Tibial nerve (tissue), 4 donors: Measurements from ENCODE around the gene CDH11. TPM values are rescaled to one million over a fixed set of nuclear protein-coding genes. Genes with fewer than 3 reads are reported as not detected.

Source experiments
- DNase-seq, 2 donors: peaks; one replicate each; pipeline ENCODE4 v3.0.0-alpha.2; 2019; ENCODE audit warnings: low spot score in 2 of 2
- H3K27ac ChIP-seq, 4 donors: fragments of 200-600 bp; sonication (generic) in 3 of 4; one replicate each; pipeline ENCODE4 v1.5.1; 2017 to 2019; ENCODE audit warnings: mild to moderate bottlenecking in 1 of 4
- H3K27me3 ChIP-seq, 2 donors: fragments of 200-600 bp; sonication (generic) in 1 of 2; one replicate each; pipeline versions ENCODE4 v1.5.1 to v1.6.0; 2017 to 2019
- H3K36me3 ChIP-seq, 3 donors: fragments of 200-600 bp; sonication (generic); one replicate each; pipeline ENCODE4 v1.5.1; 2018 to 2019
- H3K4me1 ChIP-seq, 4 donors: fragments of 200-600 bp; sonication (generic) in 3 of 4; one replicate each; pipeline ENCODE4 v1.5.1; 2017 to 2019
- H3K4me3 ChIP-seq, 4 donors: fragments of 200-600 bp; sonication (generic) in 3 of 4; one replicate each; pipeline ENCODE4 v1.5.1; 2017 to 2019; ENCODE audit warnings: mild to moderate bottlenecking in 1 of 4, moderate library complexity in 1 of 4
- H3K9me3 ChIP-seq, 4 donors: fragments of 200-600 bp; sonication (generic) in 3 of 4; one replicate each; pipeline ENCODE4 v1.5.1; 2017 to 2019
- EP300 ChIP-seq, 2 donors: sonication (generic); formaldehyde crosslinking; IDR thresholded peaks; one replicate each; pipeline ENCODE4 v1.6.1; 2017; ENCODE audit warnings: antibody characterized with exemption in 2 of 2, mild to moderate bottlenecking in 1 of 2
- POLR2A ChIP-seq, 2 donors: fragments of 450-650 bp; IDR thresholded peaks; one replicate each; pipeline ENCODE4 v1.6.1; 2017; ENCODE audit warnings: antibody characterized with exemption in 2 of 2, mild to moderate bottlenecking in 2 of 2, moderate library complexity in 2 of 2
- WGBS, 2 donors: methylation state at CpG; one replicate each; pipeline ENCODE4 v1.1.5; 2018; 5-methylcytosine and 5-hydroxymethylcytosine counted together
- total RNA-seq, 4 donors: library from RNA; depleted of rRNA; stranded (reverse); fragments of >200 nt; gene quantifications; one replicate each; pipeline ENCODE4 v1.1.0, GENCODE V29; 2016
- TF ChIP-seq, protein P1 (sequence below), 5 experiments: fragments of 200-600 bp in 3 of 5; fragments of 450-650 bp in 2 of 5; sonication (generic) in 3 of 5; IDR thresholded peaks; one replicate each; pipeline ENCODE4 v1.5.1; 2016 to 2019; ENCODE audit warnings: antibody characterized with exemption in 5 of 5, mild to moderate bottlenecking in 3 of 5, moderate library complexity in 2 of 5

The CDH11 gene
- total RNA-seq, 4 donors from 2014 or later, result 72.6 to 265 (median 98.1) TPM

DNA sequence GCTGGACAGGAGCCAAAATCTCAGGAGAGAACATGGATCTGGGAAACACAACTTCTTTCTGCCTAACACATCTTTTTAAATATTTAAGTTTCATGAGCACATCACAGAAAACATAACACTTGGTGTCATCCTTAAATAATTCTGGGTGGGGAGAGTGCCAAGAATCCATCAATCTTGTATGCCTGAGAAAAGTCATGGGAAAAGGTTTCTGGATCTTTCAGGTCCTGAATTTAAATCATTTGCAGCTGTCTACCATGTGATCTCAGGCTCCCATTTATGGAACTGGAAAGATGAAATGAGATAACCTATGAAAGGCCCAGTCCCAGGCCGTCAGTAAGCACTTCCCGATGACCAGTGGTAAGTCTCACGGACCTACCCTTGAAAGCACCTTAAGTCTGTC, 15.1 kb downstream of the CDH11 start:
- Histone ChIP-seq H3K36me3 (no peaks in the 10 kb centered on the region), H3K27me3 (no peaks in the 10 kb centered on the region), H3K4me1 (peaks cover 0 to 31% (median 0%) of the 10 kb centered on the region in 4 donors), H3K27ac (no peak overlapping the region), H3K9me3 (no peaks in the 10 kb centered on the region), H3K4me3 (no peak overlapping the region)
- WGBS, 2 donors, result 68 to 77% methylated on average over 3 of the region's 3 CpGs
- no peak for DNase-seq
- no peak for TF ChIP-seq EP300 (IDR thresholded peaks at IDR 0.05)
- TF ChIP-seq POLR2A (IDR thresholded peaks at IDR 0.05), result no peak
- TF ChIP-seq, protein P1, sequence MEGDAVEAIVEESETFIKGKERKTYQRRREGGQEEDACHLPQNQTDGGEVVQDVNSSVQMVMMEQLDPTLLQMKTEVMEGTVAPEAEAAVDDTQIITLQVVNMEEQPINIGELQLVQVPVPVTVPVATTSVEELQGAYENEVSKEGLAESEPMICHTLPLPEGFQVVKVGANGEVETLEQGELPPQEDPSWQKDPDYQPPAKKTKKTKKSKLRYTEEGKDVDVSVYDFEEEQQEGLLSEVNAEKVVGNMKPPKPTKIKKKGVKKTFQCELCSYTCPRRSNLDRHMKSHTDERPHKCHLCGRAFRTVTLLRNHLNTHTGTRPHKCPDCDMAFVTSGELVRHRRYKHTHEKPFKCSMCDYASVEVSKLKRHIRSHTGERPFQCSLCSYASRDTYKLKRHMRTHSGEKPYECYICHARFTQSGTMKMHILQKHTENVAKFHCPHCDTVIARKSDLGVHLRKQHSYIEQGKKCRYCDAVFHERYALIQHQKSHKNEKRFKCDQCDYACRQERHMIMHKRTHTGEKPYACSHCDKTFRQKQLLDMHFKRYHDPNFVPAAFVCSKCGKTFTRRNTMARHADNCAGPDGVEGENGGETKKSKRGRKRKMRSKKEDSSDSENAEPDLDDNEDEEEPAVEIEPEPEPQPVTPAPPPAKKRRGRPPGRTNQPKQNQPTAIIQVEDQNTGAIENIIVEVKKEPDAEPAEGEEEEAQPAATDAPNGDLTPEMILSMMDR (IDR thresholded peaks at IDR 0.05), result no peak

DNA sequence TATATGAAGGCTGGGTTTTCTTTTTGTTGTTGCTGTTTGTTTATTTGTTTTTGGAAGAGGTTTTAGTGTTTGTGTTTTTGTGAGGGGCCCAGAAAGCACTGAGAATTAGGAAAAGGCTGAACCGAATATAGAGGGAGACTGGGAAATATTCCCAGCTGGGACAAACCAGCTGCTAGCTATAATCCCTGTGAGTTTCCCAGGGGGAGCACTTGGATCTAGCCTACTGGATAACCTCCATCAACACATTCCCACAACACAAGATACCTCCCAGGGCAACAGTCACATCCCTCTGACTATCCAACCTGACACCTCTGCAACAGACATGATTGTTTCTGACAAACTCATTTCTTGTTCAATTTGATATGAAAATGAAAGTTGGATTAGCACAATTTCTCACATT, 16.7 kb downstream of the CDH11 start:
- H3K27ac ChIP-seq, result no peak overlapping the region
- no peaks in the 10 kb centered on the region for H3K9me3 ChIP-seq
- H3K27me3 ChIP-seq, result no peaks in the 10 kb centered on the region
- no peak overlapping the region for H3K4me3 ChIP-seq
- TF ChIP-seq, protein P1 (IDR thresholded peaks at IDR 0.05), result no peak
- TF ChIP-seq EP300 (IDR thresholded peaks at IDR 0.05) (no peak), POLR2A (IDR thresholded peaks at IDR 0.05) (no peak)
- no peak for DNase-seq
- 37 to 44% methylated on average over 1 of the region's 1 CpG for WGBS, 2 donors
- H3K36me3 ChIP-seq, result no peaks in the 10 kb centered on the region
- peaks cover 0 to 22% (median 0%) of the 10 kb centered on the region in 4 donors for H3K4me1 ChIP-seq

DNA sequence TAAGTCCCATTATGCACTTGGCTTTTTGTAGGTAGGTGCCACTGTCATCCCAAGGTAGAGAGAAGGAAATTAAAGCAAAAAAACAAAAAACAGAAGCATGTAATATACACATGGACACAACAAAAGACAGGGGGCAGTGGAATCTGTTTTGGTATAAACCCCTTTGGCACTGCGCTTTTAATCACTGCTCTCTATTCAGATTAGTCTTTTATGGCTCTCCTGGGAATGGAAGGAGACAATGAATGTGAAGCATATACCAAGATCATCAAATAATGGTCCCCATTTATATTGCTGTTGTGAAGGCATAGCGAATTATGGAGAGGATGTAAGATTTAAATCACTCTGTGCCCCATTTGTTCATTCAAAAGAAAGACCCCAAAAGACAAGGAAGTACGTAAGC, 17.4 kb downstream of the CDH11 start:
- Histone ChIP-seq H3K9me3 (no peaks in the 10 kb centered on the region), H3K4me1 (peaks cover 0 to 16% (median 0%) of the 10 kb centered on the region in 4 donors), H3K27ac (no peak overlapping the region), H3K36me3 (no peaks in the 10 kb centered on the region), H3K27me3 (no peaks in the 10 kb centered on the region), H3K4me3 (no peak overlapping the region)
- TF ChIP-seq, protein P1 (IDR thresholded peaks at IDR 0.05), result no peak
- TF ChIP-seq EP300 (IDR thresholded peaks at IDR 0.05), result no peak
- no peak for TF ChIP-seq POLR2A (IDR thresholded peaks at IDR 0.05)
- DNase-seq, result no peak
- WGBS, 2 donors, result 88 to 91% methylated on average over 3 of the region's 3 CpGs

DNA sequence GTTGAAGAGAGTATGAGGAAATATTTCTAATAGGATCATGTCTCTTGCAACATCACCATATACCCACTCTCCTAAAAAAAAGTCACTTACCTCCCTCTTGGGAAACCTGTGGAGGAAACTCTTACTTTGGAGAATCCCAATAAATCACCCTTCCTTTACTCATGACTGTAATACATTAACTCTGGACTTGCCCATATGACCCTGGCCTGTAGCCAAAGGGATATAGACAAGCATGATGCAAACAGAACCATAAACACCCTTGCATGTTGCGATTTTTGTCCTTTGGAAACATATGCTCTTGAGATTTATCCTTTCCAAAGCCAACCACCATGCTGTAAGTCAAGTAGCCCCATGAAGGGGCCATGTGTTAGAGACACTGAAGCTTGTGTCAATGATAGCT, 19.5 kb downstream of the CDH11 start:
- no peak overlapping the region for H3K4me3 ChIP-seq
- 82 to 93% methylated on average over 1 of the region's 1 CpG for WGBS, 2 donors
- TF ChIP-seq, protein P1 (IDR thresholded peaks at IDR 0.05), result no peak
- TF ChIP-seq EP300 (IDR thresholded peaks at IDR 0.05) (no peak), POLR2A (IDR thresholded peaks at IDR 0.05) (no peak)
- peaks cover 0 to 14% (median 0%) of the 10 kb centered on the region in 4 donors for H3K4me1 ChIP-seq
- no peaks in the 10 kb centered on the region for H3K9me3 ChIP-seq
- H3K36me3 ChIP-seq, result no peaks in the 10 kb centered on the region
- H3K27ac ChIP-seq, result no peak overlapping the region
- no peak for DNase-seq
- H3K27me3 ChIP-seq, result no peaks in the 10 kb centered on the region

DNA sequence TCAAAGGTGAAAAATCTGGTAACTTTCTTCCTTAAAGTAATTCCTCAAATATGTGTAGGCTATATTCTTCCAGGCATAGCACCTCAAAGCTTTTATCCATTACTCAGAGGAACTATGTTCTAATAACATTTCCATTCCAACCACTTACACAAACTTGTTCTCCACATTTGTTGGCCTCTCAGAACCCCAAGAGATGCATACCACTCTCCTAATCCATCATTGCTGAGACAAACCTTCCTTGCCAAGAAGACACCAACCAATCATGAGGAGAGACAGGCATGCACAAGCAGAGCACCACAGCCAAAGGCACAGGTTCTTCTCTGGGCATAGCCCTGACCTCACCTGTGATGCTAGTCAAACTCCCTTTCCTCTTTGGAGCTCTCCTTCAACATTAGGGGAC, 20.9 kb downstream of the CDH11 start:
- H3K9me3 ChIP-seq, result no peaks in the 10 kb centered on the region
- no peak overlapping the region for H3K4me3 ChIP-seq
- peaks cover 0 to 14% (median 0%) of the 10 kb centered on the region in 4 donors for H3K4me1 ChIP-seq
- no peak overlapping the region for H3K27ac ChIP-seq
- H3K27me3 ChIP-seq, result no peaks in the 10 kb centered on the region
- TF ChIP-seq EP300 (IDR thresholded peaks at IDR 0.05), result no peak
- TF ChIP-seq, protein P1 (IDR thresholded peaks at IDR 0.05), result no peak
- no peak for TF ChIP-seq POLR2A (IDR thresholded peaks at IDR 0.05)
- no peaks in the 10 kb centered on the region for H3K36me3 ChIP-seq
- no peak for DNase-seq
